Stimulated activated CD8-positive, alpha-beta memory T cell treated with anti-CD3 and anti-CD28 coated beads, Interleukin-7, amount 100 ng/mL, for 24 hours (primary cell): ENCODE results near the gene RABL2B.
"Not testable (repeated sequence)": the region's sequence is repeated elsewhere in the genome, so short reads cannot be mapped to it uniquely, and the experiment has no call there.

Experiments
- DNase-seq: peaks from one replicate; pipeline ENCODE4 v3.0.0-alpha.2; 2020; ENCODE audit warnings: low read depth

The RABL2B gene

GRCh38 chr22:50783033-50783879 is at the start of gene RABL2B:
TSS of gene RABL2B (minus strand) at chr22:50783636. CDS start at chr22:50782294, 1,342 bp downstream.
- peak; percentile 73 for DNase-seq

- not testable (repeated sequence) for DNase-seq
These were observed 3.5 kb upstream of the RABL2B start for GRCh38 chr22:50786936-50787335.

- DNase-seq: not testable (repeated sequence)
These were observed 1.9 kb upstream of the RABL2B start for GRCh38 chr22:50785289-50785688.

- not testable (repeated sequence) for DNase-seq
These were observed 442 bp upstream of the RABL2B start for GRCh38 chr22:50783880-50784276.

GRCh38 chr22:50782253-50782652 is 1.2 kb downstream of the RABL2B start:
- DNase-seq: not testable (repeated sequence)

GRCh38 chr22:50780244-50780643 is 3.2 kb downstream of the RABL2B start:
- DNase-seq: not testable (repeated sequence)

- not testable (repeated sequence) for DNase-seq
These were observed 5.8 kb downstream of the RABL2B start for GRCh38 chr22:50777631-50778030.

- DNase-seq: not testable (repeated sequence)
These were observed 8.3 kb downstream of the RABL2B start for GRCh38 chr22:50775132-50775531.

- DNase-seq: not testable (repeated sequence)
These were observed 19.1 kb downstream of the RABL2B start for GRCh38 chr22:50764288-50764687.

GRCh38 chr22:50761829-50762228 is 21.6 kb downstream of the RABL2B start:
- not testable (repeated sequence) for DNase-seq

- DNase-seq: not testable (repeated sequence)
These were observed 23.7 kb downstream of the RABL2B start for GRCh38 chr22:50759597-50760341.

GRCh38 chr22:50756949-50757491 is 26.4 kb downstream of the RABL2B start:
- peak; percentile 18 for DNase-seq

GRCh38 chr22:50756406-50756805 is 27.0 kb downstream of the RABL2B start:
- DNase-seq: not testable (repeated sequence)

- DNase-seq: not testable (repeated sequence)
These were observed 28.2 kb downstream of the RABL2B start for GRCh38 chr22:50755251-50755650.

GRCh38 chr22:50749302-50750074 is 33.9 kb downstream of the RABL2B start:
- not testable (repeated sequence) for DNase-seq

GRCh38 chr22:50748630-50749029 is 34.8 kb downstream of the RABL2B start:
- DNase-seq: not testable (repeated sequence)

GRCh38 chr22:50747521-50747920 is 35.9 kb downstream of the RABL2B start:
- DNase-seq: not testable (repeated sequence)

GRCh38 chr22:50744424-50744823 is 39.0 kb downstream of the RABL2B start:
- not testable (repeated sequence) for DNase-seq

- DNase-seq: not testable (repeated sequence)
These were observed 42.7 kb downstream of the RABL2B start for GRCh38 chr22:50740714-50741113.

GRCh38 chr22:50739894-50740293 is 43.5 kb downstream of the RABL2B start:
- no peak for DNase-seq

GRCh38 chr22:50739279-50739691 is 44.2 kb downstream of the RABL2B start:
- no peak for DNase-seq
